Activated CD4-positive, alpha-beta T cell treated with anti-CD3 and anti-CD28 coated beads, Interleukin-2, amount 50 U/mL, for 1 hour (primary cell): ENCODE results near the gene CBR1.

Experiments
- DNase-seq: peaks from one replicate; pipeline ENCODE4 v3.0.0-alpha.2; 2020

Gene CBR1

GRCh38 chr21:36069713-36070583, at the start of gene CBR1:
TSS of gene CBR1 (plus strand) at chr21:36070024. CDS start at chr21:36070116, 92 bp downstream.
- peak; percentile 82 for DNase-seq

- DNase-seq = no peak
Measured at GRCh38 chr21:36021251-36021837, 48.5 kb upstream of the CBR1 start.

GRCh38 chr21:36022427-36023091, 47.3 kb upstream of the CBR1 start:
- DNase-seq = no peak

GRCh38 chr21:36023092-36023480, 46.7 kb upstream of the CBR1 start:
- DNase-seq = no peak

- no peak for DNase-seq
Measured at GRCh38 chr21:36024782-36025181, 45.0 kb upstream of the CBR1 start.

- DNase-seq = no peak
Measured at GRCh38 chr21:36027347-36027746, 42.5 kb upstream of the CBR1 start.

- DNase-seq = peak; percentile 58
Measured at GRCh38 chr21:36028127-36029069, 41.4 kb upstream of the CBR1 start.

GRCh38 chr21:36029309-36029708, 40.5 kb upstream of the CBR1 start:
- no peak for DNase-seq

GRCh38 chr21:36030581-36031189, 39.1 kb upstream of the CBR1 start:
- DNase-seq = no peak

- no peak for DNase-seq
Measured at GRCh38 chr21:36032647-36033406, 37.0 kb upstream of the CBR1 start.

GRCh38 chr21:36034211-36034913, 35.5 kb upstream of the CBR1 start:
- DNase-seq = no peak

- DNase-seq = no peak
Measured at GRCh38 chr21:36035381-36035791, 34.4 kb upstream of the CBR1 start.

- DNase-seq = no peak
Measured at GRCh38 chr21:36038701-36039497, 30.9 kb upstream of the CBR1 start.

GRCh38 chr21:36039861-36040260, 30.0 kb upstream of the CBR1 start:
- DNase-seq = no peak

- DNase-seq = no peak
Measured at GRCh38 chr21:36040389-36040788, 29.4 kb upstream of the CBR1 start.

- DNase-seq = no peak
Measured at GRCh38 chr21:36041910-36042309, 27.9 kb upstream of the CBR1 start.

GRCh38 chr21:36044056-36044455, 25.8 kb upstream of the CBR1 start:
- DNase-seq = no peak

GRCh38 chr21:36045993-36046392, 23.8 kb upstream of the CBR1 start:
- no peak for DNase-seq

- no peak for DNase-seq
Measured at GRCh38 chr21:36047139-36047538, 22.7 kb upstream of the CBR1 start.

GRCh38 chr21:36048357-36048756, 21.5 kb upstream of the CBR1 start:
- DNase-seq = no peak
